H1 (cell line): ENCODE data around the gene SCN8A. TPM values are rescaled to one million over a fixed set of nuclear protein-coding genes. Genes with fewer than 3 reads are reported as not detected.

Source experiments
- BACH1 ChIP-seq: IDR thresholded peaks from 2 replicates; pipeline ENCODE4 v1.6.1; 2012; ENCODE audit warnings: low read length, improper control_type of control experiment
- BCL11A ChIP-seq, 2 experiments: IDR thresholded peaks; one replicate each; pipeline ENCODE4 v1.6.1; 2011; ENCODE audit warnings: low read depth in 2 of 2, low read length in 2 of 2, mild to moderate bottlenecking in 2 of 2
- CEBPB ChIP-seq: IDR thresholded peaks from 2 replicates; pipeline ENCODE4 v1.6.1; 2012; ENCODE audit warnings: low read depth, low read length
- CHD2 ChIP-seq: IDR thresholded peaks from 2 replicates; pipeline ENCODE4 v1.6.1; 2012; ENCODE audit warnings: low read length, improper control_type of control experiment
- CREB1 ChIP-seq: IDR thresholded peaks from 2 replicates; pipeline ENCODE4 v1.6.1; 2012; ENCODE audit warnings: inconsistent platforms
- EGR1 ChIP-seq: IDR thresholded peaks from 2 replicates; pipeline ENCODE4 v1.6.1; 2011; ENCODE audit warnings: low read depth, low read length, borderline replicate concordance
- EZH2 ChIP-seq: fragments of 200-600 bp; sonication (generic); IDR thresholded peaks from 2 replicates; pipeline ENCODE4 v1.7.1; 2012; ENCODE audit warnings: low read depth, mild to moderate bottlenecking, moderate library complexity, low read length, inconsistent platforms; ENCODE audit not compliant: severe bottlenecking
- HDAC2 ChIP-seq, 2 experiments: fragments of 300-600 bp in 1 of 2; sonication (generic) in 1 of 2; IDR thresholded peaks; 2 replicates each; pipeline ENCODE4 v1.6.1; 2011 to 2012; ENCODE audit warnings: low read depth in 2 of 2, low read length in 2 of 2, mild to moderate bottlenecking in 2 of 2, moderate library complexity in 2 of 2, borderline replicate concordance in 1 of 2, inconsistent platforms in 1 of 2
- HDAC6 ChIP-seq: IDR thresholded peaks from one replicate; pipeline ENCODE4 v1.7.1; 2012; ENCODE audit warnings: low read depth, mild to moderate bottlenecking, inconsistent platforms, low read length, moderate library complexity
- KDM1A ChIP-seq: fragments of 200-600, 300-600 bp; sonication (generic); IDR thresholded peaks from 2 replicates; pipeline ENCODE4 v1.7.1; 2016; ENCODE audit warnings: mild to moderate bottlenecking, low read length, borderline replicate concordance
- KDM4A ChIP-seq: IDR thresholded peaks from one replicate; pipeline ENCODE4 v1.7.1; 2012; ENCODE audit warnings: low read depth, mild to moderate bottlenecking, moderate library complexity, low read length, inconsistent platforms; ENCODE audit not compliant: severe bottlenecking
- PHF8 ChIP-seq: fragments of 200-600 bp; sonication (generic); conservative IDR thresholded peaks from 2 replicates; pipeline ENCODE4 v1.7.1; 2012; ENCODE audit warnings: low read depth, mild to moderate bottlenecking, inconsistent platforms, low read length, moderate library complexity
- POU5F1 ChIP-seq: IDR thresholded peaks from 2 replicates; pipeline ENCODE4 v1.6.1; 2011; ENCODE audit warnings: low read depth, mild to moderate bottlenecking, low read length, moderate library complexity
- RAD21 ChIP-seq, 2 experiments: IDR thresholded peaks in 1 of 2; conservative IDR thresholded peaks in 1 of 2; 2 replicates each; pipeline ENCODE4 v1.6.1; 2011; ENCODE audit warnings: low read depth in 2 of 2, low read length in 2 of 2, improper control_type of control experiment in 1 of 2, inconsistent platforms in 1 of 2, mild to moderate bottlenecking in 1 of 2, moderate library complexity in 1 of 2
- RBBP5 ChIP-seq: IDR thresholded peaks from 2 replicates; pipeline ENCODE4 v1.7.1; 2012; ENCODE audit warnings: low read depth, mild to moderate bottlenecking, inconsistent platforms, low read length, moderate library complexity, borderline replicate concordance
- SIRT6 ChIP-seq: IDR thresholded peaks from one replicate; pipeline ENCODE4 v1.7.1; 2012; ENCODE audit warnings: low read length, inconsistent platforms
- SIX5 ChIP-seq: IDR thresholded peaks from 2 replicates; pipeline ENCODE4 v1.6.1; 2011; ENCODE audit warnings: mild to moderate bottlenecking, low read depth, low read length
- SP1 ChIP-seq: IDR thresholded peaks from 2 replicates; pipeline ENCODE4 v1.6.1; 2011; ENCODE audit warnings: low read depth, low read length
- TAF1 ChIP-seq: IDR thresholded peaks from 2 replicates; pipeline ENCODE4 v1.6.1; 2011; ENCODE audit warnings: mild to moderate bottlenecking, low read depth, low read length
- TAF7 ChIP-seq: optimal IDR thresholded peaks from 2 replicates; pipeline ENCODE3; 2011; ENCODE audit warnings: low read depth, mild to moderate bottlenecking, inconsistent platforms, low read length, moderate library complexity, borderline replicate concordance
- TBP ChIP-seq: IDR thresholded peaks from 2 replicates; pipeline ENCODE4 v1.6.1; 2011; ENCODE audit warnings: low read depth, low read length, improper control_type of control experiment
- TEAD4 ChIP-seq: IDR thresholded peaks from 2 replicates; pipeline ENCODE4 v1.6.1; 2012; ENCODE audit warnings: low read depth, low read length, inconsistent platforms, mixed read lengths
- USF2 ChIP-seq: IDR thresholded peaks from 2 replicates; pipeline ENCODE4 v1.6.1; 2011; ENCODE audit warnings: low read length, improper control_type of control experiment
- YY1 ChIP-seq: IDR thresholded peaks from 2 replicates; pipeline ENCODE4 v1.6.1; 2011; ENCODE audit warnings: low read depth, mild to moderate bottlenecking, low read length
- polyA plus RNA-seq, 7 experiments: library from polyadenylated mRNA; depleted of rRNA in 3 of 7; stranded (reverse) in 5 of 7; unstranded in 2 of 7; fragments of >200 nt in 5 of 7; fragments of 200-250 nt in 2 of 7; gene quantifications; 1 replicate in 5 of 7; 2 replicates in 1 of 7; 4 replicates in 1 of 7; pipeline versions ENCODE4 v1.2.1 to v1.2.3, GENCODE V29; 2011 to 2013; ENCODE audit warnings: missing spikeins in 2 of 7, mixed read lengths in 2 of 7
- total RNA-seq: library from RNA; stranded (reverse); fragmentation: NEBNext Ultra II Directional; extraction: Animal tissue kit (Norgen Biotek cat#: 25700); gene quantifications from 2 replicates; pipeline ENCODE4 v1.2.1, GENCODE V29; 2021

The SCN8A gene
- total and polyA plus RNA-seq, 2 of the 8 experiments (the other 6 are each of a cell fraction or from before 2014, with no cell fraction given) = 6.3 to 10.7 TPM

GRCh38 chr12:51855586-51856428 is 264.8 kb downstream of the SCN8A start (continued):
- TF ChIP-seq EZH2 (no peak), TAF1 (peak; percentile 64), SIRT6 (no peak), RAD21 (IDR thresholded peaks at IDR 0.05 in 1 of 2, conservative IDR thresholded peaks at IDR 0.05 in 1 of 2; ENCODE audit: low read depth in 2 of 2, low read length in 2 of 2) (peak in 1 of 2 experiments; percentile 17; a peak in 1 of 4 replicates), USF2 (no peak), EGR1 (no peak), KDM1A (peak; percentile 9; the same call in 1 of the 2 replicates), SP1 (0 out of 2 replicates have a peak, but pooled peaks have one; percentile 56), POU5F1 (no peak), YY1 (peak; percentile 93), KDM4A (peak; percentile 31), HDAC2 (IDR thresholded peaks at IDR 0.05; ENCODE audit: borderline replicate concordance in 1 of 2, low read depth in 2 of 2, low read length in 2 of 2) (no peak), PHF8 (no peak; the same call in 1 of the 2 replicates), CHD2 (no peak), TEAD4 (peak; percentile 94), BCL11A (IDR thresholded peaks at IDR 0.05; ENCODE audit: low read depth in 2 of 2, low read length in 2 of 2) (no peak), BACH1 (no peak), TBP (no peak), RBBP5 (peak; percentile 90), TAF7 (no peak), CEBPB (no peak), HDAC6 (no peak), SIX5 (no peak), CREB1 (peak; percentile 44; the same call in 1 of the 2 replicates)
